ENCODE results near the gene SNRNP27.
A peak's percentile ranks its signal among the peaks of the same experiment; 100 is the strongest.
"Not testable (repeated sequence)": the region's sequence is repeated elsewhere in the genome, so short reads cannot be mapped to it uniquely, and the experiment has no call there.

SNRNP27 gene

DNA sequence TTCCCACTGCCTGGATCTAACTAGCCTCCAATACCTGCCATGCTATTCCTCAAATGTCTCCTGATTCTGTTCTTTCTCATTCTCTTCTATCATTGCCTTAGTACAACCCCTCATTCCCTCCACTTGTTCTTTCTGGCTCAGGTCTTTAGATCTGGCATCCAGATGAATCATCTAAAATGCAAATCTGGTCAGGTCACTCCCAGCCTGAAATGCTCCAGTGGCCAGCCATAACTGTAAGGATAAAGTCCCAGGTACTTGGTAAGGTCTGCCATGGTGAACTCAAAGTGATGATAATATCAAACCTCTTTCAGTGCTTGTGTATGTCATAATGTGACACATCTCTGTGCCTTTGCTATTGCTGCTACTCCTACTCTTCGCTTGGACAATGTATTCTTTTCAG lies 2.9 kb upstream of the SNRNP27 start:
- H3K9me3 ChIP-seq (replicated peaks; ENCODE audit: low read length) = no peaks in the 10 kb centered on the region
- no peak overlapping the region for H3K9ac ChIP-seq (ENCODE audit: low read depth, low read length)
- no peaks in the 10 kb centered on the region for H3K27me3 ChIP-seq (ENCODE audit: control insufficient read depth, insufficient read depth, low read length)
- peaks cover 4% of the 10 kb centered on the region for H3K36me3 ChIP-seq (ENCODE audit: insufficient read depth, low read length)
- peaks cover 10% of the 10 kb centered on the region for H3K4me1 ChIP-seq (ENCODE audit: control insufficient read depth, insufficient read depth, low read length)
- no peak overlapping the region for H3K4me3 ChIP-seq (ENCODE audit: low read length)
- H3K4me2 ChIP-seq (ENCODE audit: low read length) = no peak overlapping the region

DNA sequence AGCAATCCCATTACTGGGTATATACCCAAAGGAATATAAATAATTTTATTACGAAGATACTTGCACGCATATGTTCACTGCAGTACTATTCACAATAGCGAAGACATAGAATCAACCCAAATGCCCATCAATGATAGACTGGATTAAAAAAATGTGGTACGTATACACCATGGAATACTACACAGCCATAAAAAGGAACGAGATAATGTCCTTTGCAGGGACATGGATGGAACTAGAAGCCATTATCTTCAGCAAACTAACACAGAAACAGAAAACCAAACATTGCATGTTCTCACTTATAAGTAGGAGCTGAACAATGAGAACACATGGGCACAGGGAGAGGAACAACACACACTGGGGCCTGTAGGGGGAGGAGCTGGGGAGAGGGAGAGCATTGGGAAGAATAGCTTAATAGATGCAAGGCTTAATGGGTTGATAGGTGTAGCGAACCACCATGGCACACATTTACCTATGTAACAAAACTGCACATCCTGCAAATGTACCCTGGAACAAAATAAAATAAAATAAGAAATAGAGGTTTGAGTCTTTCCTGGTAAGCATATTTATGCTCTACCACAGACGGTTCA lies 825 bp upstream of the SNRNP27 start:
- H3K9me3 ChIP-seq (replicated peaks; ENCODE audit: low read length); H3K27me3 ChIP-seq (ENCODE audit: control insufficient read depth, insufficient read depth, low read length): not testable (repeated sequence)
- Histone ChIP-seq H3K9ac (ENCODE audit: low read depth, low read length) (peak overlapping the region; percentile 92), H3K4me2 (ENCODE audit: low read length) (peak overlapping the region; percentile 89), H3K4me1 (ENCODE audit: control insufficient read depth, insufficient read depth, low read length) (peaks cover 10% of the 10 kb centered on the region), H3K4me3 (ENCODE audit: low read length) (peak overlapping the region; percentile 88), H3K36me3 (ENCODE audit: insufficient read depth, low read length) (peaks cover 22% of the 10 kb centered on the region)

DNA sequence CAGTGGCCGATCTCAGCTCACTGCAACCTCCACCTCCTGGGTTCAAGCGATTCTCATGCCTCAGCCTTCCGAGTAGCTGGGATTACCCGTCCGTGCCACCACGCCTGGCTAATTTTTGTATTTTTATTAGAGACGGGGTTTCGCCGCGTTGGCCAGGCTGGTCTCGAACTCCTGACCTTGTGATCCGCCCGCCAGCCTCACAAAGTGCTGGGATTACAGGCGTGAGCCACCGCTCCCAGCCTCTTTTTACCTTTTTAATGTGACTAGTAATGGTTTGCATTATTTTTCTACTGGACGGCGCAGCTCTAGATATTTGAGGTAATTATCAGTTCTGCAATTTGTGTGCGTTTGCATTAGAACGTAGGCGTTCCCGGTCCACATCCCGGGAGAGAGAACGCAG lies 981 bp downstream of the SNRNP27 start:
- H3K4me3 ChIP-seq (ENCODE audit: low read length) = peak overlapping the region; percentile 88
- H3K9ac ChIP-seq (ENCODE audit: low read depth, low read length) = peak overlapping the region; percentile 92
- H3K4me1 ChIP-seq (ENCODE audit: control insufficient read depth, insufficient read depth, low read length) = peaks cover 10% of the 10 kb centered on the region
- not testable (repeated sequence) for H3K27me3 ChIP-seq (ENCODE audit: control insufficient read depth, insufficient read depth, low read length); H3K9me3 ChIP-seq (replicated peaks; ENCODE audit: low read length)
- peak overlapping the region; percentile 89 for H3K4me2 ChIP-seq (ENCODE audit: low read length)
- peaks cover 37% of the 10 kb centered on the region for H3K36me3 ChIP-seq (ENCODE audit: insufficient read depth, low read length)

DNA sequence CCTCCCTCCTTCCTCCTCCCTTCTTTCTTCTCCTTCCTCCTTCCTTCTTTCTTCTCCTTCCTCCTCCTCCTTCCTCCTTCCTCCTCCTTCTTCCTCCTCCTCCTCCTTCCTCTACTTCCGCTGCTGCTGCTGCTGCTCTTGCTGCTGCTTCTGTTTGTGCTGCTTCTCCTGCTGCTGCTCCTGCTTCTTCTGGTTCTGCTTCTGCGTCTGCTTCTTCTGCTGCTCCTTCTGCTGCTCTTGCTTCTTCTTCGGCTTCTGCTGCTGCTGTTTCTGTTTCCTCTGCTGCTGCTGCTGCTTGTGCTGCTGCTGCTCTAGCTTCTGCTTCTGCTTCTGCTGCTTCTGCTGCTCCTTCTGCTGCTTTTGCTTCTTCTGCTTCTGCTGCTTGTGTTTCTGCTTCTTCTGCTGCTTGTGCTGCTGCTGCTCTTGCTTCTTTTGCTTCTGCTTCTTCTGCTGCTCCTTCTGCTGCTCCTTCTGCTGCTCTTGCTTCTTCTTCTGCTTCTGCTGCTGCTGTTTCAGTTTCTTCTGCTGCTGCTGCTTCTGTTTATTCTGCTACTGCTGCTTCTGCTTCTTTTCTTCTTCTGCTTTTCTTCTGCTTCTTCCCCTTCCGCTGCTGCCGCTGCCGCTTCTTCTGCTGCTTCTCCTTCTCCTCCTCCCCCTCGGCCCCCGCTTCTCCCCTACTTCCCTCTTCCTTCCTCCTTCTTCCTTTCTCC lies 8.6 kb downstream of the SNRNP27 start:
- no peak overlapping the region for H3K9ac ChIP-seq (ENCODE audit: low read depth, low read length)
- H3K4me3 ChIP-seq (ENCODE audit: low read length) = no peak overlapping the region
- H3K4me2 ChIP-seq (ENCODE audit: low read length) = no peak overlapping the region
- H3K4me1 ChIP-seq (ENCODE audit: control insufficient read depth, insufficient read depth, low read length) = no peaks in the 10 kb centered on the region
- H3K36me3 ChIP-seq (ENCODE audit: insufficient read depth, low read length) = peaks cover 65% of the 10 kb centered on the region
- no peaks in the 10 kb centered on the region for H3K9me3 ChIP-seq (replicated peaks; ENCODE audit: low read length)
- no peaks in the 10 kb centered on the region for H3K27me3 ChIP-seq (ENCODE audit: control insufficient read depth, insufficient read depth, low read length)

DNA sequence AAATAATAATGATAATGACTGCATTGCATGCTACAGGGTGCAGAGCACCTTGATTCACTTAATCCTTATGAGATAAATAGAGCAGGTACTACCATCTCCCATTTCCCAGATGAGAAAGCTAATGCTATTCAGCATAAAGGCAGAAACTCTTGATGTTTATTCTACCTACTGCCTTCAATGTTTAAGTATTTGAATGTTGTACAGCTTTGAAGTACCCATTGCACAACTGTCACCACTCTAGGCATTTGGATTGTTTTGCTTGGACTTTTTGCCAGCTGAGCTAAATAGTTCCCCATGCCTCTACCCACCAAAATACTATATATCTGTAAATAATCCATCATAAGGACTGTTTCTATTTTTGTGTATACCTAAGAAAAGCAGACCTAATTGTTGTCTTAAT lies 13.5 kb downstream of the SNRNP27 start:
- H3K4me2 ChIP-seq (ENCODE audit: low read length) = no peak overlapping the region
- H3K27me3 ChIP-seq (ENCODE audit: control insufficient read depth, insufficient read depth, low read length) = no peaks in the 10 kb centered on the region
- H3K36me3 ChIP-seq (ENCODE audit: insufficient read depth, low read length) = peaks cover 46% of the 10 kb centered on the region
- no peak overlapping the region for H3K4me3 ChIP-seq (ENCODE audit: low read length)
- no peak overlapping the region for H3K9ac ChIP-seq (ENCODE audit: low read depth, low read length)
- H3K4me1 ChIP-seq (ENCODE audit: control insufficient read depth, insufficient read depth, low read length) = no peaks in the 10 kb centered on the region
- H3K9me3 ChIP-seq (replicated peaks; ENCODE audit: low read length) = no peaks in the 10 kb centered on the region

DNA sequence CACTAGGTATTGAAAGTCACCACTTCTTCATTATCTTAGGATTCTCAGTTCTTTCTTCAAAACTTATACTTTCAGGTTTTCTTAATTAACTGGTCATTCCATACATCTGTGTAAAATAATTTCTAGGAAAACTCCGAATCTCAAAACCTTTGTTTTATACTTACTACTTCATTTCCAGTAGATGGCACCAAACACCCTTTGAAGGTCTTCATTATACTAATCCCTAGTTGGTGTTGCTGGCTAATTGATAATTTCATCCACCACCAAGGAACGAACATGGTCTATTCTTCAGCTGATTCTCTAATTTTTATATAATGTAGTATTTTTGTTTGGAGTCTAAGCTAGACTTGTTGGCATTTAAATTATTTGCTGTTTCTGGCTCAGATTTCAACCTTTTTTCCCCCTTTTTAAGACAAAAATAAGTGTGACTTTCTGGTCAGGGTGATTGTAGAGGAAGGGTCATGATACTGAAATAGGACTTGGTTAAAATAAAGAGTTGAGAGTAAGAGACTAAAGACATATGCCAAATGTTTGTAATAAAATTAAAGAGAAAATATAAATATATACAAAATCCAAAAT lies 18.3 kb downstream of the SNRNP27 start:
- peaks cover 8% of the 10 kb centered on the region for H3K4me1 ChIP-seq (ENCODE audit: control insufficient read depth, insufficient read depth, low read length)
- H3K27me3 ChIP-seq (ENCODE audit: control insufficient read depth, insufficient read depth, low read length) = no peaks in the 10 kb centered on the region
- H3K36me3 ChIP-seq (ENCODE audit: insufficient read depth, low read length) = peaks cover 22% of the 10 kb centered on the region
- H3K4me3 ChIP-seq (ENCODE audit: low read length) = no peak overlapping the region
- no peak overlapping the region for H3K4me2 ChIP-seq (ENCODE audit: low read length)
- no peak overlapping the region for H3K9ac ChIP-seq (ENCODE audit: low read depth, low read length)
- no peaks in the 10 kb centered on the region for H3K9me3 ChIP-seq (replicated peaks; ENCODE audit: low read length)

DNA sequence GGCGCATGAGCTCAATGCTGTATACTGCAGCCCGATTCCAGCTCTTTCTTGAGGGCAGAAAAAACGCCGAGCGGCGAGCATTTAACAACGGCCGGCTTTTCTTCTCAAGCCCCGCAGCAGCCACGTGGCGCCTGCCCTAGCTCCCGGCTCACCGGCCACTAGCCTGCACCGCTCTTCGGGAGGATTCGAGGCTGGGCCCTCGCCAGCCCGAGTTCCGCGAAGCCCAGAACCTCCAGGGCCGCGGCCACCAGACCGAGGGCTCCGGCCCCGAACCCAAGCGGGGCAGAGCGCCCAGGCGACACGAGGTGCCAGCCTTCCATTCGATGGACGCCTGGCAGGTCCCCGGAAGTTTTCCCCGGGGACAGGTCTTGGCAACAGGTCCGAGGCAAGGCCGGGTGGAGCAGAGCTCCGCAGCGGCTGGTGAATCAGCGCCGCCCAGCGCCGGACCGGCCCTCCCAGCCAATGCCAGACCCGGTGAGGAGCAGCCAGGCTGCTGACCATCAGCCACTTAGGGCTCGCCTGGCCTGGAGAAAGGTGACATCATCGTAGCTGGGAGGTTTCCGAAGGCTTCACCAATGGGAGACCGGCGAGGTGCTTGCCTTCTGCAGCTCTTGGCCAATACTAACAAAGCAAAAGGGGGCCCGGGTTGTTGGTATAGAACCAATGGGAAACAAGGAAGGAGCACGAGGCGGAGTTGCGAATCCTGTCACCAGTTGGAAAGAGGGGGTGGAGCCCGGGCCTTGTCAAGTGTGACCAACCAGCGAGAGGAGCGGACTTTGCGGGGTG lies 20.6 kb downstream of the SNRNP27 start:
- H3K4me1 ChIP-seq (ENCODE audit: control insufficient read depth, insufficient read depth, low read length) = peaks cover 22% of the 10 kb centered on the region
- peak overlapping the region; percentile 82 for H3K4me3 ChIP-seq (ENCODE audit: low read length)
- peak overlapping the region; percentile 96 for H3K4me2 ChIP-seq (ENCODE audit: low read length)
- H3K9me3 ChIP-seq (replicated peaks; ENCODE audit: low read length) = no peaks in the 10 kb centered on the region
- H3K27me3 ChIP-seq (ENCODE audit: control insufficient read depth, insufficient read depth, low read length) = no peaks in the 10 kb centered on the region
- H3K36me3 ChIP-seq (ENCODE audit: insufficient read depth, low read length) = peaks cover under 1% of the 10 kb centered on the region
- peak overlapping the region; percentile 91 for H3K9ac ChIP-seq (ENCODE audit: low read depth, low read length)

DNA sequence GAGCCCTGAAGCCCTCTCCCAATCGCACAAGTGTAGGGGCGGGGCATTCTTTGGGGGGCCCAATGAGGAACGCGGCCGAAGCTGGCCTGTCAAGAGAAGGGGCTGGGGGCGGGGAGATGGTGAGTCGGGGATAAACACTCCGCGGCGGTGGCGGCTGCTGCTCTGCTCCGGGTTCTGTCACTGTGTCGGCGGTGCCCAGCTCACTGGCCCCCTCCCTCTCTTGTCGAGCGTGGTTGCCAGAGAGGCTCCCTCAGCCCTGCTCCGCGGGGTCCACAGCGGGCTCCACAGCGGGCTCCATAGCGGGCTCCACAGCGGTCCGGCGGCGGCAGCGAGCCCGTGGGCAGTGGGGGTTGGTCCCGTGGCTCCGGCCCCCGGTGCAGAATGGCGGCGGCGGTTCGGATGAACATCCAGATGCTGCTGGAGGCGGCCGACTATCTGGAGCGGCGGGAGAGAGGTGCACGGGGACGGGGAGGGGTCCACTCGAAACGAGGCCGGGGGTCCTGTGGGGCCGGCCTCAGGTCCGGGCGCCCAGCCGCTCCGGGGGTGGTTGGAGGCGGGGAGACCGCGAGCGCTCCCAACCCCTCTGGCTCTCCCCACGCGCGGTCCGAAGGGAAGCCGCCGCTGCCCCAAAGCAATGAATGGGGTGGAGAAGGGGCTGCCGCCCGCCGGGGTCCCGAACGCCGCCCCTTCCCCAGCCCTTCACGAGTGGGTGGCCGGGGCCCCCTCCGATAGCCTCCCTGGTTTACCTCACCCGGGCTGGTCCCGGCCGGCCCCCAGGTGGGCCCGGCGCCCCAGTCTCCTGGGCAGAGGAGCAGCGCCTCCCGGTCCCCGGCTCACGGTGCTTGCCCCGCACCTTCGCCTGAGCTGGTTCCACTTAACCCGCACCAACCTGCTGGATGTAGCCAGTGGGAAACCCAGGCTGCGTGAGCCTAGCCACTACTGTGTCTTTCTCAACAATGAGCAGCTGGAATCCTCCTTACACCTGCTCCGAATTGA lies 21.5 kb downstream of the SNRNP27 start, which contains the start of gene MXD1:
Gene MXD1, plus strand, starts transcription at position 160 of the 996 bp plus-strand sequence. Its CDS starts 222 bp downstream, at position 382.
- Histone ChIP-seq H3K9ac (ENCODE audit: low read depth, low read length) (peak within 1 kb of the TSS; percentile 91), H3K36me3 (ENCODE audit: insufficient read depth, low read length) (no peaks in the 10 kb centered on the region), H3K9me3 (replicated peaks; ENCODE audit: low read length) (no peaks in the 10 kb centered on the region), H3K4me3 (ENCODE audit: low read length) (peak within 1 kb of the TSS; percentile 95), H3K27me3 (ENCODE audit: control insufficient read depth, insufficient read depth, low read length) (no peaks in the 10 kb centered on the region), H3K4me1 (ENCODE audit: control insufficient read depth, insufficient read depth, low read length) (peaks cover 22% of the 10 kb centered on the region), H3K4me2 (ENCODE audit: low read length) (peak within 1 kb of the TSS; percentile 96)

DNA sequence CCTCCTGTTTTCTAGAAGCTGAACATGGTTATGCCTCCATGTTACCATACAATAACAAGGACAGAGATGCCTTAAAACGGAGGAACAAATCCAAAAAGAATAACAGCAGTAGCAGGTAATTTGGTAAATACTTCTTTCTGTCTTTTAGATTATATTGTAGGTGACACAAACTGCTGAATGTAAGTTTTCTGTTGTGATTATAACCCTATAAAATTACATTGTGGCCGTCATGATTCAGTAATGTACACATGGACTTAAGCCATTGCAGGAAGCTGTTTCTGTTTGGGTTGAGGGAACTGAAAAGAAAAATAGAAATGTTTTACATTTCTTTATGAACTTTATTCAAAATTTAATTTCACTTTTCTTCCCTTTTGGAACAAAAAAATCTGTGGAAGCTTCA lies 22.4 kb downstream of the SNRNP27 start:
- Histone ChIP-seq H3K4me1 (ENCODE audit: control insufficient read depth, insufficient read depth, low read length) (peaks cover 22% of the 10 kb centered on the region), H3K9ac (ENCODE audit: low read depth, low read length) (peak overlapping the region; percentile 82), H3K9me3 (replicated peaks; ENCODE audit: low read length) (no peaks in the 10 kb centered on the region), H3K27me3 (ENCODE audit: control insufficient read depth, insufficient read depth, low read length) (no peaks in the 10 kb centered on the region), H3K36me3 (ENCODE audit: insufficient read depth, low read length) (no peaks in the 10 kb centered on the region), H3K4me2 (ENCODE audit: low read length) (peak overlapping the region; percentile 95), H3K4me3 (ENCODE audit: low read length) (peak overlapping the region; percentile 95)

DNA sequence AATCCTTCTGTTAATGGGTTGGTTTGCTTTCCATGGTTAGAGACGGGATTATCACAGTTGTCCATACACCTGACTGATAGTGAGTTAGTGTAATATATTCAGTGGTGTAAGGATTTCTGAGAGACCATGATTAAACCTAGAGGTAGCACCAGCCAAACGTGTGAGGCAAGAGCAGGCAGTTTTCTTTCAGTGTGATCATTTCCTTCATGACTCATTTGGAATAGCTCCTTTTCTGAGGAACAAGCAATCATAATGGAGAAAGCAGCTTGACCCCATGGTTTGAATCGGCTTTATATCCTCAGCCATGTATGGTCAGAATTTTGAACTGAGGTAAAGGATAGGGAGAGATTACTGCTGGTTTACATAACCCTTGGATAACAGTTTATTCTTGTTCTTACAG lies 24.1 kb downstream of the SNRNP27 start:
- Histone ChIP-seq H3K27me3 (ENCODE audit: control insufficient read depth, insufficient read depth, low read length) (no peaks in the 10 kb centered on the region), H3K36me3 (ENCODE audit: insufficient read depth, low read length) (no peaks in the 10 kb centered on the region), H3K4me1 (ENCODE audit: control insufficient read depth, insufficient read depth, low read length) (peaks cover 22% of the 10 kb centered on the region), H3K4me2 (ENCODE audit: low read length) (peak overlapping the region; percentile 59), H3K9ac (ENCODE audit: low read depth, low read length) (no peak overlapping the region), H3K9me3 (replicated peaks; ENCODE audit: low read length) (no peaks in the 10 kb centered on the region), H3K4me3 (ENCODE audit: low read length) (no peak overlapping the region)
